Thymus (tissue), 11 donors: Measurements from ENCODE around the gene SOX30. TPM values are rescaled to one million over a fixed set of nuclear protein-coding genes. Genes with fewer than 3 reads are reported as not detected.

Experiments used
- DNase-seq, 9 donors: peaks; one replicate each; pipeline ENCODE4 v3.0.0-alpha.2; 2013; ENCODE audit warnings: low spot score in 9 of 9, low read depth in 6 of 9, missing footprints in 1 of 9
- H3K27ac ChIP-seq, 2 donors: one replicate each; pipeline ENCODE4 v1.5.1; 2013; ENCODE audit warnings: control low read depth in 1 of 2, low read depth in 1 of 2, low read length in 1 of 2, mild to moderate bottlenecking in 1 of 2, moderate library complexity in 1 of 2
- H3K27me3 ChIP-seq, 2 donors: one replicate each; pipeline ENCODE4 v1.5.1; 2013; ENCODE audit warnings: low read length in 1 of 2; ENCODE audit not compliant: control insufficient read depth in 2 of 2, insufficient read depth in 1 of 2
- H3K36me3 ChIP-seq, 2 donors: one replicate each; pipeline ENCODE4 v1.5.1; 2013; ENCODE audit warnings: low read length in 1 of 2, mild to moderate bottlenecking in 1 of 2, moderate library complexity in 1 of 2; ENCODE audit not compliant: control insufficient read depth in 2 of 2, insufficient read depth in 2 of 2
- H3K4me1 ChIP-seq, 2 donors: one replicate each; pipeline ENCODE4 v1.5.1; 2013; ENCODE audit warnings: low read length in 2 of 2; ENCODE audit not compliant: control insufficient read depth in 2 of 2, insufficient read depth in 2 of 2
- H3K4me3 ChIP-seq, 2 donors: one replicate each; pipeline ENCODE4 v1.5.1; 2013; ENCODE audit warnings: low read length in 2 of 2, control low read depth in 1 of 2, mild to moderate bottlenecking in 1 of 2
- H3K9me3 ChIP-seq, 2 donors: one replicate each; pipeline ENCODE4 v1.5.1; 2013; ENCODE audit warnings: low read length in 1 of 2, mild to moderate bottlenecking in 1 of 2; ENCODE audit not compliant: control insufficient read depth in 2 of 2, insufficient read depth in 1 of 2
- WGBS: extraction: QIAGEN DNeasy Blood & Tissue Kit; methylation state at CpG from one replicate; pipeline ENCODE4 v1.1.7; 2013; 5-methylcytosine and 5-hydroxymethylcytosine counted together
- polyA plus RNA-seq: library from polyadenylated mRNA; stranded (reverse); fragments of 200-250 nt; gene quantifications from one replicate; pipeline ENCODE4 v1.2.3, GENCODE V29; 2013
- total RNA-seq: library from RNA; stranded (reverse); fragments of 120-200 nt; gene quantifications from one replicate; pipeline ENCODE4 v1.2.4, GENCODE V29; 2013
- donor health status: healthy.

SOX30 gene
- total and polyA plus RNA-seq, 2 donors, result 0.16 to 0.24 TPM

GRCh38 chr5:157603333-157604190, 48.7 kb downstream of the SOX30 start:
- 88% methylated on average over 12 of the region's 12 CpGs for WGBS
- Histone ChIP-seq H3K27me3 (no peaks in the 10 kb centered on the region), H3K4me3 (no peak overlapping the region), H3K36me3 (no peaks in the 10 kb centered on the region), H3K9me3 (no peaks in the 10 kb centered on the region), H3K4me1 (peaks cover 0 to 42% of the 10 kb centered on the region in 2 donors), H3K27ac (no peak overlapping the region)
- peak in 1 of 9 donors; percentile 67 for DNase-seq

DNA sequence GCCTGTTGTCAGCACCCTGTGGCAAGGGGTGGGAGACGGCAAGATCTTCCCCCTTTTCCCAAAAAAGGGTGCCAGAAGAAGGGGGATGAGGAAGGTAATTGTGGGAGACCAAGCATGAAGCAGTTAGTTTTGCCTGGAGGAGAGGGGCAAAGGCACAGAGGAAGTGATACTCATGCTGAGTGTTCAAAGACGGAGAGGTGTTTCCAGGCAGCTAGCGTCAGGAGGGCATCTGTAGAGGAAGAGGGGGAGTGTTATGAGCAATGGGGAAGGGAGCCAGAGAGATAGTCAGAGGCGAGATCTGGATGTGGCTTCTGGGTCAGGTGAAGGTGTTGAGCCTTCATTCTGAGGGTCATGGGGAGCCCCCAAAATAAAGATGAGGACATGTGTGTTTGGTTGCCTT, 49.7 kb downstream of the SOX30 start:
- peak in 1 of 9 donors; percentile 49 for DNase-seq
- Histone ChIP-seq H3K27ac (no peak overlapping the region), H3K9me3 (no peaks in the 10 kb centered on the region), H3K27me3 (no peaks in the 10 kb centered on the region), H3K36me3 (no peaks in the 10 kb centered on the region), H3K4me3 (no peak overlapping the region), H3K4me1 (peaks cover 0 to 38% of the 10 kb centered on the region in 2 donors)
- 71% methylated on average over 4 of the region's 4 CpGs for WGBS

DNA sequence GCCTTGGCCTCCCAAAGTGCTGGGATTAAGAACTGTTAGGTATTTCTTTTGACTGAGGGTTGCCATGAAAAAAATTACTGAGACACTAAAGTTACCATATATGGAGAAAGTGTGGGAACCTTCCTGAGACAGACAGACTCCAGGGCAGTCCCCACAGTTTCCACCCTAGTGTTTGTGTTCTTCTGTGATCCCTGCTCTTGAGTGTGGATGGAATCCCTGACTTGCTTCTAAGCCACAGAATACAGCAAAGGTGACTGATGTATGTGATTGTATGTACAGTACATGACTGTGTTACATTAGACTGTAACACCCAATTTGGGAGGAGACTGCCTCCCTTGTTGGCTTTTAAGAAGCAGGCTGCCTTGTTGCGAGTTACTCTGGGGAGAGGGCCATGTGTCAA, 52.0 kb downstream of the SOX30 start:
- WGBS, result 94% methylated on average over 1 of the region's 1 CpG
- peaks cover 7 to 45% of the 10 kb centered on the region in 2 donors for H3K4me1 ChIP-seq
- no peak for DNase-seq

DNA sequence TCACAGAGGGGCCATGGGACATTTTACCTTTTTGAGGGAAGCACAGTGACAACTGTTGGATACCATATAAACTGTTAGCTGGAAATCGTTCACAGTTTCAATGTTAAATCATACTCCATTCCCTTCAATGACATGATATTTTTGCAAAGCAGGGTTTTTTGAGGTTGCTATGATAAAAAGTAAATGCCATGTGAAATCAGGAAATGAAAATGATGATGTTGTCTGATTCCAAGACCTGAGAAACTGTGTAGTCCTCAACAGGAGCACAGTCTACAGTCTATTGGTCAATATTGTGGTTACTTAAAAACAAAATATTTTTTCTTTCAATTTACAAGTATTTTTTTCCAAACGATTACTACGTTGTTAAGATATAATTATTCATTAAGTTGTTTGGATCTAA, 52.7 kb downstream of the SOX30 start:
- no peaks in the 10 kb centered on the region for H3K36me3 ChIP-seq
- H3K4me1 ChIP-seq, result peaks cover 7 to 51% of the 10 kb centered on the region in 2 donors
- H3K27ac ChIP-seq, result no peak overlapping the region
- H3K9me3 ChIP-seq, result no peaks in the 10 kb centered on the region
- 90% methylated on average over 3 of the region's 3 CpGs for WGBS
- H3K4me3 ChIP-seq, result no peak overlapping the region
- H3K27me3 ChIP-seq, result no peaks in the 10 kb centered on the region
- no peak for DNase-seq

More for the DNA sequence above, 52.0 kb downstream of the SOX30 start:
- no peak overlapping the region for H3K4me3 ChIP-seq
- no peaks in the 10 kb centered on the region for H3K9me3 ChIP-seq
- no peaks in the 10 kb centered on the region for H3K27me3 ChIP-seq
- no peaks in the 10 kb centered on the region for H3K36me3 ChIP-seq
- no peak overlapping the region for H3K27ac ChIP-seq

GRCh38 chr5:157598350-157598936, 53.8 kb downstream of the SOX30 start:
- H3K27me3 ChIP-seq, result no peaks in the 10 kb centered on the region
- H3K9me3 ChIP-seq, result no peaks in the 10 kb centered on the region
- H3K4me3 ChIP-seq, result no peak overlapping the region
- H3K27ac ChIP-seq, result no peak overlapping the region
- H3K4me1 ChIP-seq, result peaks cover 7 to 44% of the 10 kb centered on the region in 2 donors
- no peaks in the 10 kb centered on the region for H3K36me3 ChIP-seq
- 95% methylated on average over 2 of the region's 2 CpGs for WGBS
- DNase-seq, result no peak

DNA sequence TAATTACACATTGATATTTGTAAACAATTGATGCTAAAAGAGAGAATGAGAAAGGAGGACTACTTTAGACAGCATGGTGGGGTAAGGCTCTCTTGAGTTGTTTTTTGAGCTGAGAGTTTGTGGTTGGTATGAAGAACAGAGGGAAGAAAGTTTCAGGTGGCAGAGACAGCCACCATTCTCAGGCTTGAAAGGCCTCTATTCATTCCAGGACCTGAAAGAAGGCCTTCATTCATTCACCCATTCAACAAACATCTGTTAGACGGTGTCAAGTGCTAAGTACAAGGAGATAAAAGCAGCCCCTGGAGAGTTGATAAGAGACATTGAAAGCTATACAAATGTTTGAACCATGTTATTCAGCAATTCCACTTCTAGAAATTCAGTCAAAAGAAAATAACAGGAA, 55.0 kb downstream of the SOX30 start:
- no peaks in the 10 kb centered on the region for H3K9me3 ChIP-seq
- DNase-seq, result peak in 2 of 9 donors; percentile 67 to 69
- H3K27me3 ChIP-seq, result no peaks in the 10 kb centered on the region
- peak overlapping the region in 1 of 2 donors; percentile 27 for H3K27ac ChIP-seq
- no peaks in the 10 kb centered on the region for H3K36me3 ChIP-seq
- H3K4me1 ChIP-seq, result peaks cover 7 to 42% of the 10 kb centered on the region in 2 donors
- WGBS, result 12% methylated on average over 1 of the region's 1 CpG
- no peak overlapping the region for H3K4me3 ChIP-seq

DNA sequence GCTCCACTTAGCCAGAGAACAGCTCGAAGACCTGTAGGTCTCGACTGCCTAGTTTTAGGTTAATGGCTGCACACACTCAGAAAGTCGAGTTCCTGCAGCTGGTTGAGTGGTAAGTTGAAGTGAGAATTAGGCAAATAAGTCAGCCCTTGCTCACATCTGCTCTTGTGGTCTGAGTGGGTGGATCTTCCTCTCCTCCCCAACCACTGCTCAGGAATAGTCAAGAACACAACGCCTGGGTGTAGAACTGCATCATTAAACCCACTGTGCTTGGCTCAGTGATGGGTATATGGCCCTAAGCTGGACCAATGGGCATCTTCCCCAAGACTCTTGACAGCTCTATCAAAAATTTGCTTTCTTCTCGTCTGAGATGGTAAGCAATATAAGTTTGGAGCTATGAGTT, 55.8 kb downstream of the SOX30 start:
- Histone ChIP-seq H3K9me3 (no peaks in the 10 kb centered on the region), H3K4me1 (peaks cover 7 to 42% of the 10 kb centered on the region in 2 donors), H3K27ac (no peak overlapping the region), H3K36me3 (no peaks in the 10 kb centered on the region), H3K4me3 (no peak overlapping the region), H3K27me3 (no peaks in the 10 kb centered on the region)
- DNase-seq, result peak in 1 of 9 donors; percentile 66
- WGBS, result 31% methylated on average over 5 of the region's 5 CpGs

DNA sequence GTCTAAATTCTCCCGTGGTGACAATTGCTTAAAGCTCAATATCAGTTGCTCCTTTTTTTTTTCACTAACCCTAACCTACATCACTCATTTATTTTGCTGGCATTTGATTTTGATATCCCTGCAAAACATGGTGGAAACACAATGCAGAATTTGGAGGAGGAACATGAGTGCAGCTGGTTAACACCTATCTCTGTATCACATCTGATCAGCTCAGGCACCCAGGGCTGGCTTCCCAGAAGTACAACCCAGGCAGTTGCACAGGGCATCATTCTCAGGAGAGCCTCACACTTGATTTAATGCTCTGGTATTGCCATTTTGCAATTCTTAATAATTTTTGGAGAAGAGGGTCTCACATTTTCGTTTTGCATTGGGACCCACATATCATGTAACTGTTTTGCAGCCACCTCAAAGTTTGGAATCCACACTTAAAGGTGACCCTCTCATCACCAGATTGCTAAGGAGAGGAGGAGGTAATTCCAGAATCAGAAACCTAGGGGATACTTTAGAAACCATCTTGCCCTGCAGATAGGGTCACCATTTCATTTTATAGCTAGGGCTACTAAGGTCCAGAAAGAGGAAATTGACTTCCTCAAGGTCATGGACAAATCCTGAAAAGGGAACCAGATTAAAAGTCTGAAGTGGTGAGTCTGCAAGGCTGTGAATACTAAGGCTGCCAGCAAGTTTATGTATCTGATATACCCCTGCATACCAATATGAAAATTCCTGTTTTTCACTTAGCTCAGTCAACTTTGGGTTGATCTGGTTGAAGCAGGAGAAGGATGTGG, 57.4 kb downstream of the SOX30 start:
- no peak overlapping the region for H3K4me3 ChIP-seq
- WGBS, result 77% methylated on average over 2 of the region's 2 CpGs
- no peaks in the 10 kb centered on the region for H3K27me3 ChIP-seq
- DNase-seq, result no peak
- H3K36me3 ChIP-seq, result no peaks in the 10 kb centered on the region
- H3K27ac ChIP-seq, result no peak overlapping the region
- peaks cover 7 to 34% of the 10 kb centered on the region in 2 donors for H3K4me1 ChIP-seq
- no peaks in the 10 kb centered on the region for H3K9me3 ChIP-seq

DNA sequence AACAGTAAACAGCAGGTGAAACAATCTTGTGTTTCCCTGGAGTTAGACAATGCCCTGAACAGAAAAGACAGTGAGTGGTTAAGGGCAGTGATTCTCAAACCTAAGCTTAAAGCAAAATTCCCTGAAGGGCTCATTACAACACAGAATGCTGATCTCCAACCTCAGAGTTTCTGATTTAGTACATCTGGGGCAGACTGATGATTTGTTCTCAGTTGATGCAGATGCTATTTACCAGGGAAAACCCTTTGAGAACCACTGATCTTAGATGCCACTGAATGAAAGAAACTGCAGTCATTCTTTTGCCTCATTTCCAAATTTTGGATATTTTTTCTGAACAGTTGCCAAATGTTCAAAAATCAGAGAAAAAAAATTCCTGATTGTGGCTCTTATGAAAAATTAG, 58.0 kb downstream of the SOX30 start:
- Histone ChIP-seq H3K27ac (no peak overlapping the region), H3K4me3 (no peak overlapping the region), H3K36me3 (no peaks in the 10 kb centered on the region), H3K4me1 (peaks cover 7 to 34% of the 10 kb centered on the region in 2 donors), H3K27me3 (no peaks in the 10 kb centered on the region), H3K9me3 (no peaks in the 10 kb centered on the region)
- DNase-seq, result no peak
